Measurements from ENCODE around the gene AKAP13. TPM values are rescaled to one million over a fixed set of nuclear protein-coding genes. Genes with fewer than 3 reads are reported as not detected.

The AKAP13 gene
- total and polyA plus RNA-seq, 2 of the 8 experiments (the other 6 are each of a cell fraction or from before 2014, with no cell fraction given), result 14.0 to 46.2 TPM

GRCh38 chr15:85404918-85405866 lies 24.8 kb downstream of the AKAP13 start:
- peaks cover 10 to 92% of the 10 kb centered on the region in 2 experiments; a peak in 3 of 4 replicates for H3K79me2 ChIP-seq (ENCODE audit: control insufficient read depth in 1 of 2, insufficient read depth in 2 of 2, low read length in 2 of 2)
- POLR2A ChIA-PET (ENCODE audit: partially characterized antibody), result interaction anchor here (0.5 to 2.0 kb wide), 3 partner anchors 25 to 241 kb away, joined by 3 to 4 read pairs (median 4); partner anchors contain the start of gene AKAP13

More at GRCh38 chr15:85404918-85405866, 24.8 kb downstream of the AKAP13 start:
- Histone ChIP-seq H4K5ac (ENCODE audit: insufficient read length, low read depth, low read length) (no peak overlapping the region), H3K14ac (ENCODE audit: insufficient read length) (no peak overlapping the region), H3K18ac (ENCODE audit: extremely low read depth, low read length) (no peak overlapping the region), H3K23me2 (ENCODE audit: low read depth, low read length) (no peaks in the 10 kb centered on the region), H2BK15ac (ENCODE audit: low read length) (no peak overlapping the region), H3K79me1 (ENCODE audit: low read depth, low read length) (peaks cover 3% of the 10 kb centered on the region), H3K4me3 (ENCODE audit: extremely low read depth in 1 of 4, insufficient read depth in 2 of 4, low read depth in 3 of 4, low read length in 4 of 4) (no peak overlapping the region), H3K23ac (ENCODE audit: insufficient read length) (no peak overlapping the region), H3K4ac (replicated peaks; ENCODE audit: insufficient read length, low read depth, low read length) (no peak overlapping the region), H2AFZ (ENCODE audit: low read length) (no peak overlapping the region), H2BK120ac (replicated peaks; ENCODE audit: low read depth, low read length) (no peak overlapping the region), H3K27me3 (replicated peaks in 1 of 4; ENCODE audit: control insufficient read depth in 3 of 4, extremely low read depth in 1 of 4, insufficient read depth in 3 of 4, low read length in 3 of 4) (no peaks in the 10 kb centered on the region), H2AK5ac (ENCODE audit: low read depth, low read length) (no peak overlapping the region), H2BK12ac (ENCODE audit: low read depth, low read length) (no peak overlapping the region), H3K27ac (ENCODE audit: low read depth, low read length) (no peak overlapping the region), H3K9ac (replicated peaks in 1 of 4; ENCODE audit: extremely low read depth in 1 of 4, low read depth in 3 of 4, low read length in 3 of 4) (no peak overlapping the region), H3K9me3 (ENCODE audit: insufficient read depth in 2 of 2, low read depth in 1 of 2, low read length in 1 of 2) (no peaks in the 10 kb centered on the region), H3K36me3 (ENCODE audit: control insufficient read depth in 2 of 4, insufficient read depth in 4 of 4, low read length in 3 of 4) (no peaks in the 10 kb centered on the region), H4K20me1 (replicated peaks in 1 of 2; ENCODE audit: control insufficient read depth in 1 of 2, insufficient read depth in 2 of 2, low read length in 2 of 2) (peaks cover 8 to 13% of the 10 kb centered on the region in 2 experiments), H3K56ac (replicated peaks; ENCODE audit: insufficient read length, low read depth, low read length) (no peak overlapping the region), H2BK5ac (ENCODE audit: low read depth, low read length) (no peak overlapping the region), H3K4me2 (ENCODE audit: insufficient read depth in 1 of 2, low read depth in 2 of 2, low read length in 2 of 2) (no peak overlapping the region), H4K91ac (replicated peaks; ENCODE audit: insufficient read length, low read length) (no peak overlapping the region), H4K8ac (ENCODE audit: extremely low read depth, insufficient read depth, low read length) (no peak overlapping the region), H3K4me1 (replicated peaks in 1 of 4; ENCODE audit: control insufficient read depth in 3 of 4, insufficient read depth in 4 of 4, low read length in 3 of 4) (peaks cover 0 to 7% (median 2%) of the 10 kb centered on the region in 4 experiments; a peak in 5 of 7 replicates), H2BK20ac (ENCODE audit: low read length) (no peak overlapping the region)
- 82% methylated on average over 7 of the region's 7 CpGs; no CpG with 5 or more reads in 1 of the 2 experiments for WGBS, 2 experiments (ENCODE audit: extremely low coverage in 1 of 2, insufficient coverage in 1 of 2, insufficient read length in 1 of 2, insufficient replicate concordance in 2 of 2, low coverage in 1 of 2, low lambda C conversion rate in 2 of 2, missing lambda C conversion rate in 1 of 2)
- DNase-seq (ENCODE audit: low read depth in 1 of 2, low spot score in 2 of 2) (no peak), FAIRE-seq (no peak)
- TF ChIP-seq TAF7 (optimal IDR thresholded peaks at IDR 0.05; ENCODE audit: borderline replicate concordance, low read depth, low read length) (no peak), TCF12 (IDR thresholded peaks at IDR 0.05; ENCODE audit: low read depth, low read length) (no peak)
- CTCF ChIA-PET (ENCODE audit: partially characterized antibody), result interaction anchor here (0.7 to 3.8 kb wide), 5 partner anchors 7 to 109 kb away, joined by 3 to 22 read pairs (median 3); no protein-coding TSS in a partner anchor

All from H1 (cell line).